HG03039 (cell line): ENCODE measurements around the gene HLA-G.

ENCODE experiments used
- ATAC-seq: cut with Tn5 transposase; IDR thresholded peaks from one replicate; pipeline ENCODE4 v1.9.1; 2021; ENCODE audit warnings: mild to moderate bottlenecking, moderate library complexity; ENCODE audit not compliant: unreplicated experiment

Gene HLA-G

GRCh38 chr6:29816030-29816429 is 11.6 kb upstream of the HLA-G start:
- no peak for ATAC-seq

GRCh38 chr6:29818892-29819291 is 8.7 kb upstream of the HLA-G start:
- no peak for ATAC-seq

DNA sequence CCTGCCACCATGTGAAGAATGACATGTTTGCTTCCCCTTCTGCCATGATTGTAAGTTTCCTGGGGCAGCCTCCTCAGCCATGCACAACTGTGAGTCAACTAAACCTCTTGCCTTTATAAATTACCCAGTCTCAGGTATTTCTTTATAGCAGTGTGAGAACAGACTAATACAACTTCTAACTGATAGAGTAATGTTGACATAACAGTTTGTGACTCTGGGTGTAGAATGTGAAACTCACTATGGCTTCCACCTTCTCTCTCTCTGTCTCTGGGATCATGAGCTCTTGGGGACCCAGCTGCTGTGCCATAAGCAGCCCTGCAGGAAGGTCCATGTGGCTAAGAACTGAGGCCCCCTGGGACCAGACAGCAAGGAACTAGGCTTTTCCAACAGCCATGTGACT is 3.5 kb upstream of the HLA-G start:
- no peak for ATAC-seq

- ATAC-seq = no peak
Measured at GRCh38 chr6:29825848-29826247, 1.8 kb upstream of the HLA-G start.

DNA sequence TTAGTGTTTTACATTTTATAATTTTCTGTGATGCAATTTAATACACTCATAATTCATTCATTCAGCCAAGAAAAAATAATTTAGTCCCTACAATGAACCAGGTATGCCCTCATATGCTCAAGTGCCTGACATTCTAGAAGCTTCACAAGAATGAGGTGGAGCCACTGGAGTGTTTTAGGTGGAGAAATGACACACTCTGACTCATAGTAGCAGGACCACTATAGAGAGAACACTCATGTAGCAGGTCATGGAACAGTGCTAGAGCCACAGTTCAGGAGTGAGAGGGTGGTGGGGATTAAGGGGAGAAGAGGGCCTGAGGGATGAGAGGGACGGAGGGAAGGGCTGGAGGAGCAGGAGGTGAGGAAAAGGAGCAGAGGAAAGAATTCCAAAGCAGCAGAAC is 1.4 kb upstream of the HLA-G start:
- ATAC-seq = no peak

DNA sequence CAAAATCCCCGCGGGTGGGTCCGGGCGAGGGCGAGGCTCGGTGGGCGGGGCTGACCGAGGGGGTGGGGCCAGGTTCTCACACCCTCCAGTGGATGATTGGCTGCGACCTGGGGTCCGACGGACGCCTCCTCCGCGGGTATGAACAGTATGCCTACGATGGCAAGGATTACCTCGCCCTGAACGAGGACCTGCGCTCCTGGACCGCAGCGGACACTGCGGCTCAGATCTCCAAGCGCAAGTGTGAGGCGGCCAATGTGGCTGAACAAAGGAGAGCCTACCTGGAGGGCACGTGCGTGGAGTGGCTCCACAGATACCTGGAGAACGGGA is 809 bp downstream of the HLA-G start:
- no peak for ATAC-seq

DNA sequence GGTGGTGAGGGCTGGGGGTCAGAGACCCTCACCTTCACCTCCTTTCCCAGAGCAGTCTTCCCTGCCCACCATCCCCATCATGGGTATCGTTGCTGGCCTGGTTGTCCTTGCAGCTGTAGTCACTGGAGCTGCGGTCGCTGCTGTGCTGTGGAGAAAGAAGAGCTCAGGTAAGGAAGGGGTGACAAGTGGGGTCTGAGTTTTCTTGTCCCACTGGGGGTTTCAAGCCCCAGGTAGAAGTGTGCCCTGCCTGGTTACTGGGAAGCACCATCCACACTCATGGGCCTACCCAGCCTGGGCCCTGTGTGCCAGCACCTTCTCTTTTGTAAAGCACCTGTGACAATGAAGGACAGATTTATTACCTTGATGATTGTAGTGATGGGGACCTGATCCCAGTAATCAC is 2.1 kb downstream of the HLA-G start:
- ATAC-seq = no peak

- ATAC-seq = no peak
Measured at GRCh38 chr6:29830409-29830808, 2.8 kb downstream of the HLA-G start.

- no peak for ATAC-seq
Measured at GRCh38 chr6:29831776-29832175, 4.2 kb downstream of the HLA-G start.

DNA sequence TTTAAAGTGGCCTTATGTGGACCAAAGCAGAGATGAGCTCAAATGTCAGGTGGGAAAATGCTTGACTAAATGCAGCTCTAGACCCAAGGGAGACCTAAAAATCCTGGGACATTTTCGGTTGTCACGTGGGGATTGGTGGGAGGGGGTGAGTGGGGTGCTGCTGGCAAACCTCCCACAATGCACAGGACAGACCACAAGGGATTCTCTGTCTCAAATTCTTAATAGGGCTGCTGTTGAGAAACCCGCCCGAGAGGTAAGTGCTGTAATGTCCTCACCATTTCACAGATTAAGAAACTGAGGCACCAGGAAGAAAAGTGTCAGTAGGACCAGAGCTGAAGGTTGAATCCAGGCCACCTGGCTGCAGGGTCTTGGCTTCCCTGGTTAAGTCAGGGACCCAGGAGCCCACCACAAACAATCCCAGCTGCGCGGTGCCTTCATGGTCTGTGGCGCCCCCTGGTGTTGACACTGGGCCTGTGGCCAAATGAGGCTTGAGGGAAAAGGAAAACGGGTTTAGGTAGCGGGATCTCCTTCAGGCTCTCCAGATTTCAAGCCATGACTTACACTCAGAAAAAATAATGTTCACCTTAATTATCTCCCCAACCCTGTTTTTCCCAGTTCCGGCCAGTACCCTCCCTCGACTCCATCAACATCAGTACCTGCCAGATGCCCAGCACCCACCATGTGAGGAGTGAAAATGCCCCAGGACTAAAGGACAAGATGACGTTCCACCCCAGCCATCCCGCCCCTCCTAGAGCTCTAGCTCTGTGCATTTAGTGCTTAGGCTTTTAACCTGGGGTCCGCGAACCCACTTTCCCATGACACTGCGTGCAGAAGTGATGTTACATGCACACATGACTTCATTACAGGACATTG is 7.2 kb downstream of the HLA-G start:
- no peak for ATAC-seq

GRCh38 chr6:29839917-29840316 is 12.3 kb downstream of the HLA-G start:
- no peak for ATAC-seq

DNA sequence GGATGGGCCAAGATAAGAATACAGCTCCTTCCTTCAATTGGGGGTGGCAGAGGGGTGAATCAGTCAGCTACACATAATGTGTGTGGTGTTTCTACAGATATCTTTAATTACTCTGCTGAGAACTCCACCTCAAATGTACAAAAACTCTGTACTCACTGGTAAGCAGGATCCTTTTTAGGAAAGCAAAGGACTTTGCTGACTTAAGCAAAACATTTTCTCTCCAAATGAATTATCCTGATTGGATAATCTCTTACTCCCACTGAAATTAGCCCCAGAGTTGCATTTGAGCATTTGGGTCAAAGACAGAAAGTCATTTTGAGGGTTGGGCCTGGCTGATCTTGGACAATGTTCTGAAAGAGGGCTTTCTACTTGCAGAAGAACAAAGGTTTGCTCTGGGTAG is 13.4 kb downstream of the HLA-G start:
- ATAC-seq = no peak

DNA sequence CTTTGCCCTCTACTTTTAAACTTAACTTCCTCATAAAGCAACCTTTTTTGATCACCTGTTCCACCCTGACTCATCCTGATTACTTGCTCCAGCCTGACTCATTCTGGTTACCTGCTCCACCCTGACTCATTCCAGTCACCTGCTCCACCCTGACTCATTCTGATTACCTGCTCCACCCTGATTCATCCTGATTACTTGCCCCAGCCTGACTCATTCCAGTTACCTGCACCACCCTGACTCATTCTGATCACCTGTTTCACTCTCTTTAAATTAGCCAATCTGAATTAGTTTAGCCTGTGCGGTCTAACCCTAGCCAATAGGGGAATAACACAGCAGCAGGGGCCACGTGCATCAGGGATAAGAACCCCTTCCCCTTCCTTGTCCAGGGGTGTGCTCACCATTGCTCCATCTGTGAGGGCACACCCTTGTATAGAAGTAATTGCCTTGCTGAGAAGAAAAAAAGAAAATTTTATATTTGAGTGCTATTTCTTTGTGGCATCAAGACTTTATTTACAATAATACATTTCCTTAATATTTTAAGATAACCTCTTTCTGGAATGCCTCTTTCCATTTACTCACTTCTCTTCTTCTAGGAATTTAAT is 17.9 kb downstream of the HLA-G start:
- no peak for ATAC-seq

DNA sequence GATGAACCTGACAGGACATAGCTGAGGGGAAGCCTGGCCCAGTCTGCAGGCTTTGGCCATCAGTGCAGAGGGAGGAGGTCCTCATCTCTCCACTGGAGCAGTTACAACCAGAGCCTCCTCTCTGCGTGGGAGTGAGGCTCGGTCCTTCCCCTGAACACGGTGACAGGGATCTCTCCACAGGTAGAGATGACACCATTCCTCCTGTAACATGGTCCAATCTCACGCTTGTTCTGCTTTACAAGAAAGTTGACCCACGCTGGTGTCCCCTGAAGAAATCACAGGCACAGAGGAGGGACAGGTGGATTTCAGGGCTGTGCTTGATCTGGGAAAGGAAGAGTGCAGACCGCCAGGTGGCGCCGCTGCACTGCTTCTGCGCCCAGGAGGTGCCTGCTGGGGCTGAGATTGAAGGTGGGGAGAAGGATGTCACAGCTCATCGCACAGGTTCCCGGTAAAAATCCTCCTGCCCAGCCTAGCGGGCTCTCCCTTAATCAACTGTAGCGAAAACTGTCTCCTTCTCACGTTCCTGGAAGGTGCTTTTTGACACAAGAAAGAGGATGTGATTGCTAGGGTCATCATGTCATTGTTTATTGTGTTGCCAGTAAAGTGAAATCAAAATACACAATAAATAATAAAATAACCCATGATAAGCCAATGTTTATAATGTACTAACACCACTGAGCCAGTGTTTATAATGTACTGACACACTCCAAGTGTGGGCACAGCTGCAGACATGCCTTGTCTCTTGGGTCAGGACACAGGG is 20.4 kb downstream of the HLA-G start:
- no peak for ATAC-seq

GRCh38 chr6:29850011-29850553 is 22.5 kb downstream of the HLA-G start:
- no peak for ATAC-seq

- no peak for ATAC-seq
Measured at GRCh38 chr6:29851190-29851589, 23.6 kb downstream of the HLA-G start.

DNA sequence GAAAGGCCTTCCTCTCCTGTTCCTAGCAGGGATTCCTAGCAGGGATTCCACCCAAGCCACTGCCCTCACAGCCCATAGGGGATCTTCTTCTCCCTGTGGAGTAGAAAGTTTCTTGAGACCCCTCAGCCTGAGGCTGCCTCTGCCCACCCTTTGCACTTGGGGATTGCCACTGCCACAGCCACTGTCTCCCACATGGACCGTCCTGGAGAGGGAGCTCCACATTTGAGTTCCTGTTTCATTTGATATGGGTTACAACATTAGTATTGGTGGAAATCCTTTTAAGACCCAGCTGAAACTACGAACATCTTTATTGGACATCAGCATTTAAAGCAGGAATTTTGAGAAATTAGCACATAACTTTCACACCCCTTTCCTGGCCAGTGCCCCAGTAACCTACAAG is 25.6 kb downstream of the HLA-G start:
- no peak for ATAC-seq

DNA sequence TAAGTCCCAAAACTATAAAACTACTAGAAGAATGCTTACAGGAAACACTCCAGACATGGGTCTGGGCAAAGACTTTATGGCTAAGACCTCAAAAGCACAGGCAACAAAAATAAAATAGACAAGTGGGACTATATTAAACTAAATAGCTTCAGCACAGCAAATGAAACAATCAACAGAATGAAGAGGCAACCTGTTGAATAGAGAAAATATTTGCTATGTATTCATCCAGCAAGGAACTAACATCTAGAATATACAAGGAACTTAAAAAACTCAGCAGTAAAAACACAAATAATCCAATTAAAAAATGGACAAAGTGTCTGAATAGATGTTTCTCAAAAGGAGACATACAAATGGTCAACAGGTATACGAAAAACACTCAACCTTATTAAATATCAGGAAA is 30.4 kb downstream of the HLA-G start:
- no peak for ATAC-seq

DNA sequence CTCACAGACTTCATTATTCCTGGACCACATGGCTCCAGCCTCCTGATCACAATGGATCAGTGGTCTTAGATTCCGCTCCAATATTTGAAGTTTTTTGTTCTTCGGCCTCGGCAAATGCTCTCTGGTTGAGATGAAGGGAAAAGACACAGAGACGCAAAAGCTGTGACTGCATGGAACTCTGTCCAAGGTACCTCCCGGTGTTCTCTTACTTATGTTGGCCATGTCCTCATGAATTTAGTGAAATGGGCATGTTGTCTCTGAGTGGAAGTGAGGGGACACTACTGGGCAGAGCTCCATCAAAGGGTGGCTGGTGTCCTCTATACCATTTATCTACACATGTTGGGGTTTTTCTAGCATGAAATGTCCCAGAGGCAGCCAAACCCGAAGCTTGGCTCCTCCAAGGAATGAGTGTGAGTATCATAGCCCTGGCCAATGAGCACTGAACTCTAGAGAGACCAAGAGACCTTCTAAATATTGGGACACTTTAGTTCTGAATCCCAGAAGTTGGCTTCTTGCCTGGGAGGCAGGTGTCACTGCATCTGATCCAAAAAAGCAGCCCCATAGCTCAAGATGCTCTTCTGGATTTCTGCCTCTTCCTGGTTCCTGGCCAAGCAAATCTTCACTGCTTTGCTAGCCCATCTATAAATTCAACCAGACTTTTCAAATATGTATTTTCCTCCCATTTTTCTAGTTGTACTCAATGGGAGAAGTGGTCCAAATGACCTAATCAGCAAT is 34.1 kb downstream of the HLA-G start:
- ATAC-seq = no peak

GRCh38 chr6:29864037-29864810 is 36.6 kb downstream of the HLA-G start:
- no peak for ATAC-seq
